IMR-90 (cell line): ENCODE data around the gene MCTP2. TPM values are rescaled to one million over a fixed set of nuclear protein-coding genes. Genes with fewer than 3 reads are reported as not detected.

Experiments
- ATAC-seq: fragments of 200-7000 bp; cut with Tn5 transposase; 2 replicates; pipeline ENCODE4 v1.9.1; 2020; ENCODE audit warnings: low read depth, mild to moderate bottlenecking, moderate library complexity
- BruUV-seq: library from RNA; stranded (reverse); fragments of 400-500 nt; replicated peaks from 2 replicates; lab custom pipeline; 2021; lab: Mats Ljungman, UMichigan
- CTCF ChIA-PET: fragments of 300-600 bp; formaldehyde crosslinking; extraction: SDS; loops from one replicate; lab custom pipeline; 2021; ENCODE audit warnings: antibody characterized with exemption; lab: Yijun Ruan, JAX
- POLR2A ChIA-PET: fragments of 300-600 bp; sonication (Branson Sonifier 250); formaldehyde crosslinking; loops from one replicate; lab custom pipeline; 2022; ENCODE audit warnings: antibody characterized with exemption; ENCODE audit not compliant: unreplicated experiment; lab: Charles Lee
- DNase-seq: peaks from one replicate; pipeline ENCODE4 v3.0.0; 2013
- H2AFZ ChIP-seq: replicated peaks from 2 replicates; pipeline ENCODE3; 2013; ENCODE audit warnings: low read length, mild to moderate bottlenecking; ENCODE audit not compliant: poor library complexity
- H2AK5ac ChIP-seq: 2 replicates; pipeline ENCODE4 v1.6.1; 2013; ENCODE audit warnings: low read depth, low read length, inconsistent platforms
- H2AK9ac ChIP-seq: replicated peaks from 2 replicates; pipeline ENCODE3; 2013; ENCODE audit warnings: mild to moderate bottlenecking, low read depth, low read length, moderate library complexity; ENCODE audit not compliant: poor library complexity
- H2BK120ac ChIP-seq: 2 replicates; pipeline ENCODE4 v1.6.1; 2013; ENCODE audit warnings: low read depth, low read length, inconsistent platforms
- H2BK15ac ChIP-seq: 3 replicates; pipeline ENCODE4 v1.6.1; 2013; ENCODE audit warnings: low read depth, low read length, inconsistent platforms
- H2BK20ac ChIP-seq: 2 replicates; pipeline ENCODE4 v1.6.1; 2013; ENCODE audit warnings: low read depth, mild to moderate bottlenecking, inconsistent platforms, low read length, moderate library complexity
- H2BK5ac ChIP-seq: 2 replicates; pipeline ENCODE4 v1.6.1; 2013; ENCODE audit warnings: mild to moderate bottlenecking, low read depth, low read length, inconsistent platforms; ENCODE audit not compliant: poor library complexity, severe bottlenecking
- H3K14ac ChIP-seq: replicated peaks from 2 replicates; pipeline ENCODE4 v1.6.1; 2013; ENCODE audit warnings: low read depth, low read length, inconsistent platforms
- H3K18ac ChIP-seq: 2 replicates; pipeline ENCODE4 v1.6.1; 2013; ENCODE audit warnings: low read depth, low read length, control low read depth
- H3K23ac ChIP-seq: 2 replicates; pipeline ENCODE4 v1.6.1; 2013; ENCODE audit warnings: low read depth, low read length, inconsistent platforms
- H3K27ac ChIP-seq: 2 replicates; pipeline ENCODE4 v1.5.1; 2013; ENCODE audit warnings: mild to moderate bottlenecking, control low read depth, low read length; ENCODE audit not compliant: insufficient read depth
- H3K27me3 ChIP-seq: 2 replicates; pipeline ENCODE4 v1.6.1; 2013; ENCODE audit warnings: low read length; ENCODE audit not compliant: control insufficient read depth, insufficient read depth
- H3K36me3 ChIP-seq: 2 replicates; pipeline ENCODE4 v1.6.1; 2013; ENCODE audit warnings: low read length, mixed read lengths; ENCODE audit not compliant: control insufficient read depth, insufficient read depth
- H3K4ac ChIP-seq: 2 replicates; pipeline ENCODE4 v1.6.1; 2013; ENCODE audit warnings: low read depth, low read length, inconsistent platforms
- H3K4me1 ChIP-seq: 2 replicates; pipeline ENCODE4 v1.6.1; 2013; ENCODE audit warnings: low read length, mixed read lengths; ENCODE audit not compliant: control insufficient read depth, insufficient read depth
- H3K4me2 ChIP-seq: 2 replicates; pipeline ENCODE4 v1.6.1; 2013; ENCODE audit warnings: low read depth, mild to moderate bottlenecking, control low read depth, low read length, moderate library complexity
- H3K4me3 ChIP-seq: 2 replicates; pipeline ENCODE4 v1.5.1; 2013; ENCODE audit warnings: low read depth, mild to moderate bottlenecking, control low read depth, low read length, moderate library complexity; ENCODE audit not compliant: insufficient read depth
- H3K56ac ChIP-seq: 2 replicates; pipeline ENCODE4 v1.6.1; 2013; ENCODE audit warnings: low read length, inconsistent platforms; ENCODE audit not compliant: insufficient read depth; ENCODE audit errors: extremely low read depth
- H3K79me1 ChIP-seq, 2 experiments: 2 replicates each; pipeline ENCODE4 v1.6.1; 2013; ENCODE audit warnings: low read length in 2 of 2, inconsistent platforms in 1 of 2, low read depth in 1 of 2
- H3K9ac ChIP-seq: 2 replicates; pipeline ENCODE4 v1.6.1; 2013; ENCODE audit warnings: low read depth, low read length, control low read depth
- H3K9me1 ChIP-seq: 2 replicates; pipeline ENCODE4 v1.6.1; 2013; ENCODE audit warnings: low read length, inconsistent platforms; ENCODE audit not compliant: insufficient read depth
- H3K9me3 ChIP-seq: 2 replicates; pipeline ENCODE4 v1.6.1; 2013; ENCODE audit warnings: low read length; ENCODE audit not compliant: control insufficient read depth, insufficient read depth
- H4K20me1 ChIP-seq: 2 replicates; pipeline ENCODE4 v1.6.1; 2013; ENCODE audit warnings: low read length, inconsistent platforms; ENCODE audit not compliant: insufficient read depth
- H4K5ac ChIP-seq: 2 replicates; pipeline ENCODE4 v1.6.1; 2013; ENCODE audit warnings: mild to moderate bottlenecking, low read depth, low read length, control low read depth
- H4K8ac ChIP-seq, 2 experiments: 2 replicates each; pipeline ENCODE4 v1.6.1; 2013; ENCODE audit warnings: low read depth in 2 of 2, low read length in 2 of 2, control low read depth in 1 of 2, inconsistent platforms in 1 of 2
- H4K91ac ChIP-seq: 2 replicates; pipeline ENCODE4 v1.6.1; 2013; ENCODE audit warnings: low read depth, low read length, inconsistent platforms; ENCODE audit not compliant: insufficient read depth
- CHD1 ChIP-seq: IDR thresholded peaks from 2 replicates; pipeline ENCODE4 v1.6.1; 2012; ENCODE audit warnings: low read depth, low read length, improper control_type of control experiment
- MAFK ChIP-seq: IDR thresholded peaks from 2 replicates; pipeline ENCODE4 v1.6.1; 2012; ENCODE audit warnings: low read depth, low read length, improper control_type of control experiment
- MXI1 ChIP-seq: IDR thresholded peaks from 2 replicates; pipeline ENCODE4 v1.6.1; 2012; ENCODE audit warnings: low read depth, mild to moderate bottlenecking, low read length, moderate library complexity, borderline replicate concordance
- NFE2L2 ChIP-seq: fragments of 150-350 bp; IDR thresholded peaks from 2 replicates; pipeline ENCODE4 v1.6.1; 2016; ENCODE audit warnings: low read depth, mild to moderate bottlenecking, low read length
- RAD21 ChIP-seq: IDR thresholded peaks from 2 replicates; pipeline ENCODE4 v1.6.1; 2012; ENCODE audit warnings: low read length, improper control_type of control experiment
- SMC3 ChIP-seq: fragments of 150-350 bp; IDR thresholded peaks from 2 replicates; pipeline ENCODE4 v1.6.1; 2016; ENCODE audit warnings: low read depth, mild to moderate bottlenecking, antibody characterized with exemption, low read length, moderate library complexity
- dilution Hi-C: fragments of 300-500 bp; cut with HindIII; formaldehyde crosslinking; loops from one replicate; pipeline ENCODE4 v1.14.3; 2018; ENCODE audit warnings: low sequenced_read_pairs; ENCODE audit not compliant: unreplicated experiment
- in situ Hi-C: fragments of 300-500 bp; cut with MboI; formaldehyde crosslinking; loops from 3 replicates; pipeline ENCODE4 v1.14.3; 2019; ENCODE audit warnings: low sequenced_read_pairs, inconsistent platforms, mixed read lengths
- intact Hi-C: fragments of 100-400 bp; cut with micrococcal nuclease; formaldehyde crosslinking; loops from 2 replicates; pipeline ENCODE4 v1.10.0; 2022
- polyA plus RNA-seq, 3 experiments: library from polyadenylated mRNA; depleted of rRNA; stranded (reverse); fragments of >200 nt; gene quantifications; 2 replicates each; pipeline ENCODE4 v1.2.3, GENCODE V29; 2012; ENCODE audit warnings: low replicate concordance in 1 of 3
- total RNA-seq: library from RNA; depleted of rRNA; stranded (reverse); fragments of >200 nt; gene quantifications from 2 replicates; pipeline ENCODE4 v1.2.3, GENCODE V29; 2012

Gene MCTP2
- total and polyA plus RNA-seq, 2 of the 4 experiments (the other 2 are of a cell fraction), result 5.1 to 9.9 TPM

DNA sequence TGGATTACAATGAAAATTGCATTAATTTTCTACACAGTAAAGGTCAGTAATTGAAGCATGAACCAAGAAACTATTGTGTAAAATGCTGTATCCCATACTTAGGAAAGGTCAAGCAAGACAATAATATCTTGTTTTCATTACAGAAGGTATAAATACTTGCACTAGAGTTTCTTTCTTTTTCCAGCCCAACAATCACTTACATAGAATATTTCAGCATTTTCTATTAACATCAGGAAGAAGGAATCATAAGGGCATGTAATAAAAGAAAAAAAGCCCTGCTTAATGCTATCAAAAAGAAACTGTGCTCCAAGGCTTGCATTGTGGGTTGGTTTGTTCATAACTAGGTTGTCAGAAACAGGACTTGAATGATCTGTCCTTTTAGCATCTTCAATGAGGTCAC lies 215.1 kb downstream of the MCTP2 start:
- no peak for DNase-seq
- in situ Hi-C loops, result no loop called here

More for the DNA sequence above, 215.1 kb downstream of the MCTP2 start:
- Histone ChIP-seq H2AK5ac (no peak overlapping the region), H3K18ac (no peak overlapping the region), H3K9me3 (no peaks in the 10 kb centered on the region), H3K23ac (no peak overlapping the region), H2BK5ac (no peak overlapping the region), H4K20me1 (no peaks in the 10 kb centered on the region), H3K9ac (no peak overlapping the region), H3K4me2 (no peak overlapping the region), H2BK20ac (no peak overlapping the region), H3K27ac (no peak overlapping the region), H3K27me3 (no peaks in the 10 kb centered on the region), H3K9me1 (no peaks in the 10 kb centered on the region), H2AK9ac (no peak overlapping the region), H4K5ac (no peak overlapping the region), H3K14ac (no peak overlapping the region), H3K56ac (no peak overlapping the region), H3K36me3 (no peaks in the 10 kb centered on the region), H3K4ac (no peak overlapping the region), H3K4me1 (no peaks in the 10 kb centered on the region), H2BK15ac (no peak overlapping the region), H2BK120ac (no peak overlapping the region), H3K4me3 (no peak overlapping the region), H4K8ac (no peak overlapping the region), H4K91ac (no peak overlapping the region), H2AFZ (no peak overlapping the region), H3K79me1 (no peaks in the 10 kb centered on the region)
- dilution Hi-C loops (no loop called here), intact Hi-C loops (no loop called here)
- POLR2A ChIA-PET, result no interaction called here
- no peak for ATAC-seq
- CTCF ChIA-PET, result no interaction called here
- TF ChIP-seq MAFK (no peak), RAD21 (no peak), MXI1 (no peak), CHD1 (no peak), SMC3 (no peak), NFE2L2 (no peak)
- BruUV-seq, result no TSS peak
